Stimulated activated CD8-positive, alpha-beta memory T cell treated with anti-CD3 and anti-CD28 coated beads, Interleukin-12 subunit alpha, Interleukin-12 subunit beta, amount 100 ng/mL, for 4 hours (primary cell): ENCODE results near the gene PPP1R26.
"Not testable (repeated sequence)": the region's sequence is repeated elsewhere in the genome, so short reads cannot be mapped to it uniquely, and the experiment has no call there.

Source experiments
- DNase-seq: peaks from one replicate; pipeline ENCODE4 v3.0.0-alpha.2; 2020; ENCODE audit warnings: low read depth

The PPP1R26 gene

GRCh38 chr9:135522931-135523330 lies 43.3 kb downstream of the PPP1R26 start:
- DNase-seq = no peak

- no peak for DNase-seq
These were observed 44.0 kb downstream of the PPP1R26 start for GRCh38 chr9:135523521-135524129.

- no peak for DNase-seq
These were observed 44.7 kb downstream of the PPP1R26 start for GRCh38 chr9:135524130-135524861.

- DNase-seq = no peak
These were observed 45.9 kb downstream of the PPP1R26 start for GRCh38 chr9:135525241-135526088.

- no peak for DNase-seq
These were observed 46.6 kb downstream of the PPP1R26 start for GRCh38 chr9:135526089-135526729.

DNA sequence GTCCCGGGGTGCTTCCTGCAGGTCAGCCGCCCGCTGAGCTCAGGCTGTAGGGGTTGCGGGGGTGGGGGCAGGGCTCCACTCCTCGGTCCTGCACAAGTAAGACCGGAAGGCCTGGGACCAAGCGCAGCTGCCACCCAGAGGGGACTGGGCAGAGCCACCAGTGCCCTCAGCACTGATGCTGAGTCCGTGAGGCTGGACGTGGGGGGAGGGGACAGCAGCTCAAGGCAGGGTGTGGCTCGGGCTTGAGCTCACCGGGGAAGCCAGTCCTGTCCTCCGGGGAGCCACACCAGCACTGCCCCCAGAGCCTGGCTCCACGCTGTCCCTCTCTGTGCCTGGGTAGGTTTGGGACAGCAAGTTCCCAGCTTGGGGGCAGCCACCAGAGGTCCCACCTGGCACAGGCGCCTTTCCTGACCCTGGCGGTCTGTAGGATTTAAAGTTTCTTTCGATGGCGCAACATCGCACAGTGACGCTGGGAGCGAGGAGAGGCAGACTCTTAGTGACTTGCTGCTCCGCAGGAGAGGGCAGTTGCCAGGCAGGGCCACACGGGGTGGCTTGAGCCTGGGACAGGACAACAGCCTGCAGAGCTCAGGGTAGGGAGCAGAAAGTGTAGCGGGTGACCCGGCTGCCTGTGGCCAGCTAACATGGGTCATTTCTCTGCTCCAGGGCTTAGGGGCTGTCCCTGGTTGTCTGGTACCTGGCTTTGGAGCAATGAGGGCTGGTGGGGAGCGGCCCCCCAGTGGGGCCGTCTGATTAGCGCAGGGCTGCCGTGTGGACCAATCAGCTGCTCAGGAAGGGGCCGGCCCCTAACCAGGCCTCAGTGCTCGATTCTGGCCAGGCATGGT lies 47.4 kb downstream of the PPP1R26 start:
- no peak for DNase-seq

DNA sequence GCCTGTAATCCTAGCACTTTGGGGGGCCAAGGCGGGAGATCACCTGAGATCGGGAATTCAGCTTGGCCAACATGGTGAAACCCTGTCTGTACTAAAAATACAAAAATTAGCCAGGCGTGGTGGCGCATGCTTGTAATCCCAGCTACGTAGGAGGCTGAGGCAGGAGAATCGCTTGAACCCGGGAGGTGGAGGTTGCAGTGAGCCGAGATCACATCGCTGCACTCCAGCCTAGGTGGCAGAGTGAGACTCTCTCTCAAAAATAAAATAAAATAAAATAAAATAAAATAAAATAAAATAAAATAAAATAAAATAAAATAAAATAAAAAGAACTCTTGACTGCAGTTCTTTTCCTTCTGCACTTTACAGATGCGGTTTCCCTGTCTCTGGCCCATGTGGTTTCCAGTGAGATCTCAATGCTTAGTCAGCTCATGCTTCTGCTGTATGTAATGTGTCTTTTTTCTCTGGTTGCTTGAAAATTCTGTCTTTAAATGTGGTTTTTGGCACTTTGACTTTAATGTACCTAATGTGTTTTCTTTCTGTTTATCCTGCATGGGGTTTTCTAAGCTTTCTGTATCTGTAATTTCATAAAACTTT lies 49.4 kb downstream of the PPP1R26 start:
- not testable (repeated sequence) for DNase-seq

- DNase-seq = no peak
These were observed 50.6 kb downstream of the PPP1R26 start for GRCh38 chr9:135530146-135530545.

DNA sequence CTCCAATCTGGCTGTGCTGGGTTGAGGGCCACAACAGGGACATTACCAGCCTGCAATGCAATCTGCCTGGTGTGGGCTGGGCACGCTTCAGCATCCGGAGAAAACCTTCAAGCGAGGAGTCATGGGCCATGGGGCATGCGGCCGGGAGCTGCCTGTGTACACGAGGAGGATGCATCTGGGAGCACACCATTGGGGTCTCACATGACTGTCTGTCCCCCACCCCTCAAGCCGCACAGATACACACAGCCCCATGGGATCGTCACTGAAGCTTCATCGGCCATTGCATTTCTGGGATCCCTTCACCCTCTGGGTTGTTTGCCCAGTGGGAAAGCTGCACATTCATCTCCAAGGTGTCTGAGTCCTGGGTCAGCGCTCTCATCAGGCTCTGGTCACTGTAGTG lies 51.5 kb downstream of the PPP1R26 start:
- DNase-seq = no peak

DNA sequence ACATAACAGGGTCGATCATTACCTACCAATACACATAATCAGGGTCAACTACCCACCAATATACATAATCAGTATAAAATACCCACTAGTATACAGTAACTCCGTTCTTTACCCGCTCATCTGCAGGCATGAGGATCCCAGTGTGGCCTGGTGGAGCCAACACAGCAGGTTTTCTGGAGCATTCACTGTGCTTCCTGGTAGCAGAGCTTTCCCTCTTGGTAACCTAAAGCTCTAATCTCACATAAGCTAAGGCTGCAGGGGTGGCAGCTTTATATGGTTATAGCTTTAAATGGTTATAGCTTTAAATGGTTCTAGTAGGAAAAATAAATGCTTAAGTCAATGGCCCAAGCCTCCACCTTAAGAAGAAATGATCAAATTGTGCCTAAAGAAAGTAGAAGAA lies 53.5 kb downstream of the PPP1R26 start:
- DNase-seq = no peak

DNA sequence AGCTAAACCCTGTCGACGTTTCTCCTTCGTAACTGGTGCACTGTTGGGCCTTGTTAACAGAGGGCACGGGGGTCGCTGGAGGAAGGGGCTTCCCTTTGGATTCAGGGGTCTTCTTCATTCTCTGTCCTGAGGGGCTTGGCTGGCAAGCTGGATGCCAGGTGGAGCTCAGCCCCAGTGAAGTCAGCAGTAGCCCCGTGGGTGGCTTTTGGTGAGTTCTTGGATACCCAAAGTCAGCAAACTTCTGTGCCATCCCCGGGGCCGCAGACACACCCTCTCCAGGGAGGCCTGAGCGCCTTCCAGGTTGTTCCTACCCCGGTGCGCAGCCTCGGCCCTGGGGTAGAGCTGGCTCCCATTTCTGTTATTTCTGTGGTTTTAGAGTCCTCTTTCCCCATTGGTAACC lies 54.1 kb downstream of the PPP1R26 start:
- DNase-seq = no peak

DNA sequence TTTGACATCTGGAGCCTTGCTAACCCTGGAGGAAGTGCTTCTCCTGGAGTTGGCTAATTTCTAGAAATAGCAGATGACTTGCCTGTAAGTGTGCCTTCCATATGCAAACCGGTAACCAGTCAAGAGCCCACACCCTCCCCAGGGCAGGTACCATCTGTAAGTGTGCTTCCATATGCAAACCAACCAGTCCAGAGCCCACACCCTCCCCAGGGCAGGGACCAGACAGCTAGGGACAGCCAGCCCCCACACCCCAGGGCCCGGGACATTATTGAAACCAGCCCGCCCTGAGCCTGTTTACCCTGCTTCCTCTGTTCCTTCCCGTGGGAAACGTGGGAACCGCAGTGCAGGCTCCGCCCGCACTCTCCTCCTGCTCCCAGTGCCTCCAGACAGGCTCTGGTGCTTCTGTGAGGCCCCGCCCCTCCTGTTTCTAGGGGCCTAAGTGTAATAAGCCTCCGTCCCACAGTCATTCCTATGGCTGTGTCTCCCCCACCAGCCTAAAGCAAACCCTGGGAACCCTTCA lies 54.7 kb downstream of the PPP1R26 start:
- DNase-seq = not testable (repeated sequence)

DNA sequence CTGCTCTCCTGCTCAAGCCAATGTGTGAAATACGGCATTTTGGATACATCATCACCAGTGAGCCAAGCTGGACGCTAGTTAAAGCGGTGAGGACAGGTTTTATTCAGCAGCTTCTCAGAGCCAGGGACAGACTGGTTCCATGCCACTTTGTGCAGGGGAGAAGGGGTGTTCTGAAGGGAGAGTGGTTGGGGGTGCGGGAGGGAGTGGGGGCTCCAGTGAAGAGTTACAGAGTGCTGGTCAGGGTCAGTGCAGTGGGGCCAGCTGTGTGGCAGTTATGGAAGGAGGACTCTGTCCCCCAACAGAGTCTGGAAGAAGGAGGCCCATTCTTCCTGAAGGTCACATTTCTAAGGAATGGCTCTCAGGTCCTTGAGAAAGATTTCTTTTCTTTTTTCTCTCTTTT lies 55.2 kb downstream of the PPP1R26 start:
- DNase-seq = not testable (repeated sequence)

GRCh38 chr9:135535631-135536030 lies 56.0 kb downstream of the PPP1R26 start:
- not testable (repeated sequence) for DNase-seq

DNA sequence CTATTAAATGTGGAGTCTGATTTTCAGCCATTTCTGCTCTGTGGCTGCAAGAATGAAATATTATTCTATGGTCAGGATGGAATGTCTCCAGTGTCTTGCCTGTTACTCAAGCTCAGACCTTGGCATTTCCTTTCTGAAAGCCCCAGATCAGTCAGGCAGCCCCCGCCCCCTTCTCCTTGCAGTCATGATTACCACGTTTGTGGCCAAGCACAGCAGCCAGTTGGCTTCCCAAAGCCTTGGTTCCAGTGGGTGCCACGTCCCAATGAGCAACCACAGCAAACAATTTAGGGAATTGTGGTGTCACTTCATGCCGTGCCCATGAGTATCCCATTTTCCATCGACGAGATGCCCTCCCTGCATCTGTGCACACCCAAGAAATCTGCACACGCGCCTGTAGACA lies 56.6 kb downstream of the PPP1R26 start:
- no peak for DNase-seq
